Lower lobe of right lung (tissue), 2 donors: Measurements from ENCODE around the gene FCHO2. TPM values are rescaled to one million over a fixed set of nuclear protein-coding genes. Genes with fewer than 3 reads are reported as not detected.
"Not testable (repeated sequence)": the region's sequence is repeated elsewhere in the genome, so short reads cannot be mapped to it uniquely, and the experiment has no call there.

Source experiments
- ATAC-seq, 2 donors: fragments of 200-7000 bp; cut with Tn5 transposase; one replicate each; pipeline ENCODE4 v1.9.1; 2020 to 2022; ENCODE audit warnings: mild to moderate bottlenecking in 2 of 2, moderate library complexity in 2 of 2
- DNase-seq: peaks from one replicate; pipeline ENCODE4 v3.0.0-alpha.2; 2020
- H3K27ac ChIP-seq: fragments of 200-600 bp; one replicate; pipeline ENCODE4 v1.8.0; 2022
- H3K27me3 ChIP-seq: fragments of 200-600 bp; one replicate; pipeline ENCODE4 v1.8.0; 2022; ENCODE audit warnings: low read depth
- H3K36me3 ChIP-seq: fragments of 200-600 bp; one replicate; pipeline ENCODE4 v1.8.0; 2022; ENCODE audit warnings: mild to moderate bottlenecking
- H3K4me1 ChIP-seq: fragments of 200-600 bp; one replicate; pipeline ENCODE4 v1.8.0; 2022
- H3K4me3 ChIP-seq: fragments of 200-600 bp; one replicate; pipeline ENCODE4 v1.8.0; 2022; ENCODE audit warnings: mild to moderate bottlenecking
- H3K9me3 ChIP-seq: fragments of 200-600 bp; one replicate; pipeline ENCODE4 v1.8.0; 2022
- CTCF ChIP-seq: fragments of 200-600 bp; IDR thresholded peaks from one replicate; pipeline ENCODE4 v1.8.0; 2022; ENCODE audit warnings: antibody characterized with exemption, mild to moderate bottlenecking
- intact Hi-C: fragments of 100-400 bp; cut with DNase I; formaldehyde crosslinking; loops from one replicate; pipeline ENCODE4 v1.11.0; 2022
- total RNA-seq: library from RNA; stranded (reverse); fragmentation: NEBNext Ultra II Directional; extraction: Animal tissue kit (Norgen Biotek cat#: 25700); gene quantifications from one replicate; pipeline ENCODE4 v1.2.1, GENCODE V29; 2021
- donor health status: DM: no; HTN: yes; CAD: no; lungs with severe emphysema.

The FCHO2 gene
- total RNA-seq, 1 donor from 2014 or later = 89.9 TPM

DNA sequence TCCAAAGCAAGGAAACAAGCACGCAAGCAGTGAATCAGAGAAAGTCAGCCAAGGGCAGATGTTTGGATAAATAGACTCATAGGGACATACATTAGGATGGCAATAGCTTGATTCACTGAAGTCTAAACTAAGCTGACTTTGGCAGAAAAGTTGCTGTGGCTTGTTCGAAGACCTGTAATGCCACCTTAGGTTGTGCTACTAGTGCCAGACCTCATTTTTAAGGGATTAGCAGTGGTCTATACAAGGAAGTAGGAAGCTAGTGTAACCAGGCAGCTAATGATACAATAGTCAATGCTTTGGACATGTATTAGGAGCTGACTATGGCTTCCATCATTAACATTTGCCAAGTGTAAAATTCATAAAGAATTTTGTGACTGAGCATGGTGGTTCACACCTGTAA, 63.1 kb downstream of the FCHO2 start:
- Histone ChIP-seq H3K4me3 (no peak overlapping the region), H3K27ac (no peak overlapping the region), H3K27me3 (no peaks in the 10 kb centered on the region), H3K36me3 (peaks cover 62% of the 10 kb centered on the region), H3K9me3 (no peaks in the 10 kb centered on the region), H3K4me1 (no peaks in the 10 kb centered on the region)
- no peak for DNase-seq
- no peak for ATAC-seq
- TF ChIP-seq CTCF = no peak
- intact Hi-C loops = no loop called here

DNA sequence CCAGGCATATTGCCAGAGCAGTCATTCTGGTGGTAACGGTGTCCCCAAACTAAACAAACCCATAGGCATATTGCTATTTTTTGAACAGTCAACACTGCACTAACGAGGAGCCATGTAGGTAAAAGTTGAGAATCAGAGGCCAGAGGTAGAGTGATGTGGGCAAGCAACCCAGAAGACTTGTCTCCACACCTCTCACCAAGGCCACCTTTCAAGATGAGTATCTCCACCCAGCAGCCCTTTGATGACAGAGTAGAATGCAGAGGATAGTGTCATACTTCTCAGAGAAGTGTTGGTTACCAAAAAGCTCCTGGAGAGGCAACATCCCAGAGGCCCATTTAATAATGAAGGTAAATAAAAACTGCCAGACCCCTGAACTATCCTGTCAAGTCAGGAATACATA, 63.9 kb downstream of the FCHO2 start:
- DNase-seq = no peak

GRCh38 chr5:73022471-73023169, 66.8 kb downstream of the FCHO2 start:
- intact Hi-C loops = no loop called here
- no peak overlapping the region for H3K27ac ChIP-seq
- DNase-seq (no peak), ATAC-seq (no peak)
- no peaks in the 10 kb centered on the region for H3K27me3 ChIP-seq
- no peaks in the 10 kb centered on the region for H3K4me1 ChIP-seq
- no peak overlapping the region for H3K4me3 ChIP-seq
- H3K36me3 ChIP-seq = peaks cover 82% of the 10 kb centered on the region
- TF ChIP-seq CTCF = no peak
- no peaks in the 10 kb centered on the region for H3K9me3 ChIP-seq

More for the DNA sequence above, 63.9 kb downstream of the FCHO2 start:
- Histone ChIP-seq H3K9me3 (no peaks in the 10 kb centered on the region), H3K4me1 (no peaks in the 10 kb centered on the region), H3K36me3 (peaks cover 68% of the 10 kb centered on the region), H3K4me3 (no peak overlapping the region), H3K27me3 (no peaks in the 10 kb centered on the region), H3K27ac (no peak overlapping the region)
- ATAC-seq = no peak
- intact Hi-C loops = no loop called here
- no peak for TF ChIP-seq CTCF

DNA sequence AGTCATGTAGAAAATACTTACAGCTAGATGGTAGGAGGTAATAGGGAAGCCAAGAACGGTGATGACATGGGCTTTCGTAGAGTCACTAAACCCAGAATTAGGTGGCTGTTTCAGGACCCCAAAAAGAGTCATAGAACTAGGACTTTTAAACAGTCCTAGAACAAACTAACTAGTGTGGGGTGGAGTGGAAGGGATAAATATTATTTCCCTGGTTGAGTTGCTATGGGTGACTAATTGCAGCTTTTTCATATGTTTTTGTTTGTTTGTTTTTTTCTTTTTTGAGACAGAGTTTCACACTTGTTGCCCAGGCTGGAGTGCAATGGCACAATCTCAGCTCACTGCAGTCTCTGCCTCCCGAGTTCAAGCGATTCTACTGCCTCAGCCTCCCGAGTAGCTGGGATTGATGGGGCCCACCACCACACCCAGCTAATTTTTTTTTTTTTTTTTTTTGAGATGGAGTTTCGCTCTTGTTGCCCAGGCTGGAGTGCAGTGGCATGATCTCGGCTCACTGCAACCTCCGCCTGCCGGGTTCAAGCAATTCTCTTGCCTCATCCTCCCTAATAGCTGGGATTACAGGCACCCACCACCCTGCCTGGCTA, 69.2 kb downstream of the FCHO2 start:
- peaks cover 69% of the 10 kb centered on the region for H3K36me3 ChIP-seq
- ATAC-seq, DNase-seq, H3K27ac ChIP-seq, H3K4me3 ChIP-seq, H3K9me3 ChIP-seq, intact Hi-C loops, H3K4me1 ChIP-seq, H3K27me3 ChIP-seq: not testable (repeated sequence)

- Histone ChIP-seq H3K4me3 (no peak overlapping the region), H3K27me3 (no peaks in the 10 kb centered on the region), H3K9me3 (no peaks in the 10 kb centered on the region), H3K27ac (no peak overlapping the region), H3K36me3 (peaks cover 51% of the 10 kb centered on the region), H3K4me1 (peaks cover 6% of the 10 kb centered on the region)
- no peak for ATAC-seq
- intact Hi-C loops = no loop called here
- TF ChIP-seq CTCF = no peak
- DNase-seq = no peak
Measured at GRCh38 chr5:73027361-73027760, 71.5 kb downstream of the FCHO2 start.

DNA sequence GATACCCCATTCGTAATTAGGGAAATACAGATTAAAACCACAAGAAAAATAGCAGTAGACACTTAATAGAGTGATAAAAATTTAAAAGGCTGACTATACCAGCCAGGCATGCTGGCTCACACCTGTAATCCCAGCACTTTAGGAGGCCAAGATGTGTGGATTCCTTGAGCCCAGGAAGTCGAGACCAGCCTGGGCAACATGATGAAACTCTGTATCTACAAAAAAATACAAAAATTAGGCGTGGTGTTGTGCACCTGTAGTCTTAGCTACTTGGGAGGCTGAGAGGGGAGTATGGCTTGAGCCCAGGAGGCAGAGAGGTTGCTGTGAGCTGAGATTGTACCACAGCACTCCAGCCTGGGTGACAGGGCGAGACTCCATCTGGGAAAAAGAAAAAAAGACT, 72.0 kb downstream of the FCHO2 start:
- peaks cover 51% of the 10 kb centered on the region for H3K36me3 ChIP-seq
- intact Hi-C loops = no loop called here
- no peaks in the 10 kb centered on the region for H3K9me3 ChIP-seq
- TF ChIP-seq CTCF = no peak
- peaks cover 6% of the 10 kb centered on the region for H3K4me1 ChIP-seq
- no peak overlapping the region for H3K4me3 ChIP-seq
- no peaks in the 10 kb centered on the region for H3K27me3 ChIP-seq
- ATAC-seq (no peak), DNase-seq (no peak)
- H3K27ac ChIP-seq = no peak overlapping the region
